HG02852 (cell line): ENCODE measurements around the gene YJEFN3.

Experiments
- ATAC-seq: cut with Tn5 transposase; IDR thresholded peaks from one replicate; pipeline ENCODE4 v1.9.1; 2021; ENCODE audit warnings: mild to moderate bottlenecking, moderate library complexity; ENCODE audit not compliant: unreplicated experiment

The YJEFN3 gene

DNA sequence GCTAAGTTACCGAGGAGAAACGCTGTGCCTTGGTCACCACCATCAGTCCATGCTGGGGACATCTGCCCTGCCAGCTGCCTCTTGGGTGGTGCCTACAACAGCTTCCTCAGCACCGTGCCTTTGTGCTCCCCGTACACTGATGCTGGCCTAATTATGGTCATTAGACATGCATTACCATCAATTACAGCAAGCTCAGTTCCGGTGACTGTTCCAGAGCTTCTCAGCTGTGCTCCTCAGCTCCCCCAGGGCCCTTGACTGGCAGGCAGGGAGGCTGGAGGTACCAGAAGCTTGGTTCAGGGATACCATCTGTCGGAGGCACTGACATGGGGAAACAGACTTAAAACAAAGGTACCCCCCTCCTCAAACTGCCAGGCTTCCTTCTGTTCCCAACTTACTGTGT, 49.5 kb downstream of the YJEFN3 start:
- no peak for ATAC-seq

DNA sequence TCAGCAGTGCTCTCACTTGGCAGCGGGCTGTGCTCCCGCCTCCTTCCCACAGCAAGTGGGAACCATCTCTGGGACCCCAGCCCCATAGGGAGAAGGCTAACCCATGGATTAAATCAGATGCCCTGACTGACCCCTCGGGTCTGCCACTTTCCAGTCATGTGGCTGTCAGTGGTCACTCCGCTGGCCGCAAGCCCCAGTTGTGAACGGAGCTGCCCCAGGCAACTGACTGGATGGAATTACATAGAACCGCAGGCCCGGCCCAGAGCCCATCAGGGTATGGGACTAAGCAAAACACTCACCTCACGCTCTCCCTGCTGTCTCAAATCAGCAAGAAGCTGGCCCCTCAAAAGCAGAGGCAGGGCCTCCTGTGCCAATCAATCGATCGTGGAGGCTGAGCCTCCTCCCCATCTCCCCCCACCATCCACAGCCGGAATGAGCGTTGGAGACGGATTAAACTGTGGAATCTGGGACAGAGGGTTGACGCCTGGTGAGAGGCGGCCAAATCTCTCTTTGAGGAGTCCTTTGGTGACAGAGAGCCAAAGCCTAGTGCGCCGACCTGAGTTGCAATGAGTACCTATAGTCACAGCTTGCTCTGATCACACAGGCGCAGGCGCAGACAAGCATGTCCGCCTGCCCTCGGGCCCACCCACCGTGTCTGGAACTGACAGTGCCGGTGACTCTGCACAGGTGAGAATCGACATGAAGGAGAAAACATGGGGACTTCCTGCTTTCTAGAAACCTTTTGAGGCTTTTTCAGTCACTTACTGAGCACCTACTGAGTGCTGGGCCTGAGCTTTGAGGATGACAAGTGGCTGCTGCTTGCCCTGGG, 51.0 kb downstream of the YJEFN3 start:
- ATAC-seq = no peak

GRCh38 chr19:19580418-19580817, 51.7 kb downstream of the YJEFN3 start:
- no peak for ATAC-seq

- ATAC-seq = no peak
Measured at GRCh38 chr19:19581391-19581790, 52.7 kb downstream of the YJEFN3 start.

GRCh38 chr19:19582471-19582870, 53.8 kb downstream of the YJEFN3 start:
- ATAC-seq = no peak

DNA sequence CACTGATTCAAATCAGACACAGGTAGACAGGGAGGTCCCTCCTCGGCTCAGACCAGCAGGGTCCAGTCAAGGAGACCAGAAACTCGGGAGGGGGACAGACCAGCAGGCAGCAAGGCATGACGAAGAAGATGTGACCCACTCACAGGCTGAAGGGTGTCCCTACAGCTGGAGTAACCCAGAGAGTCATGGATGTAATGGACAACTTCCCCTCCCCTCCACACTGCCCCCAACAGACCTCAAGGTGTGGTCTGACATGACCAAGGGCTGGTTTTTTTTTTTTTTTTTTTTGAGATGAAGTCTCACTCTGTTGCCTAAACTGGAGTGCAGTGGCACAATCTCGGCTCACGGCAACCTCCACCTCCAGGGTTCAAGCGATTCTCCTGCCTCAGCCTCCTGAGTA, 55.6 kb downstream of the YJEFN3 start:
- ATAC-seq = no peak
